ENCODE measurements around the gene MACROH2A2. TPM values are rescaled to one million over a fixed set of nuclear protein-coding genes. Genes with fewer than 3 reads are reported as not detected.

MACROH2A2 gene
- total RNA-seq, 4 donors from 2014 or later: 6.2 to 17.8 (median 15.4) TPM

- no peak for TF ChIP-seq POLR2A (IDR thresholded peaks at IDR 0.05; ENCODE audit: low read depth)
- no peak for TF ChIP-seq EP300 (IDR thresholded peaks at IDR 0.05)
- no peak for TF ChIP-seq POLR2AphosphoS5 (IDR thresholded peaks at IDR 0.05)
- no peak for TF ChIP-seq CTCF (IDR thresholded peaks at IDR 0.05)
- Histone ChIP-seq H3K36me3 (peaks cover 9 to 20% (median 17%) of the 10 kb centered on the region in 4 donors), H3K9me3 (no peaks in the 10 kb centered on the region), H3K27ac (replicated peaks in 1 of 4) (no peak overlapping the region), H3K27me3 (no peaks in the 10 kb centered on the region), H3K4me1 (peaks cover 2 to 4% (median 3%) of the 10 kb centered on the region in 4 donors), H3K4me3 (no peak overlapping the region)
- intact Hi-C loops (cut with DNase I): no loop called here
- 95% methylated on average over 12 of the region's 14 CpGs for whole genome bisulfite sequencing
- DNase-seq (ENCODE audit: extremely low spot score): no peak
These were observed 85.6 kb downstream of the MACROH2A2 start for GRCh38 chr10:70137927-70138883.

GRCh38 chr10:70139151-70139996 is 86.7 kb downstream of the MACROH2A2 start:
- no peak for TF ChIP-seq CTCF (IDR thresholded peaks at IDR 0.05)
- TF ChIP-seq POLR2A (IDR thresholded peaks at IDR 0.05; ENCODE audit: low read depth): no peak
- no peak for TF ChIP-seq POLR2AphosphoS5 (IDR thresholded peaks at IDR 0.05)
- TF ChIP-seq EP300 (IDR thresholded peaks at IDR 0.05): no peak

GRCh38 chr10:70139997-70140250 is 87.3 kb downstream of the MACROH2A2 start:
- 92% methylated on average over 6 of the region's 6 CpGs for WGBS
- no peaks in the 10 kb centered on the region for H3K9me3 ChIP-seq
- peaks cover 7 to 15% (median 10%) of the 10 kb centered on the region in 4 donors for H3K4me1 ChIP-seq
- peaks cover 9 to 20% (median 17%) of the 10 kb centered on the region in 4 donors for H3K36me3 ChIP-seq
- no peak overlapping the region for H3K27ac ChIP-seq (replicated peaks in 1 of 4)
- TF ChIP-seq EP300 (IDR thresholded peaks at IDR 0.05) (no peak), POLR2A (IDR thresholded peaks at IDR 0.05; ENCODE audit: low read depth) (no peak), CTCF (IDR thresholded peaks at IDR 0.05) (no peak), POLR2AphosphoS5 (IDR thresholded peaks at IDR 0.05) (no peak)
- intact Hi-C loops (cut with DNase I): no loop called here
- no peak overlapping the region for H3K4me3 ChIP-seq
- no peak for DNase-seq (ENCODE audit: extremely low spot score)
- H3K27me3 ChIP-seq: no peaks in the 10 kb centered on the region

More at GRCh38 chr10:70139151-70139996, 86.7 kb downstream of the MACROH2A2 start:
- H3K36me3 ChIP-seq: peaks cover 9 to 20% (median 17%) of the 10 kb centered on the region in 4 donors
- no peak for DNase-seq (ENCODE audit: extremely low spot score)
- H3K9me3 ChIP-seq: no peaks in the 10 kb centered on the region
- 97% methylated on average over 8 of the region's 11 CpGs for WGBS
- peaks cover 1 to 9% (median 5%) of the 10 kb centered on the region in 4 donors for H3K4me1 ChIP-seq
- H3K27ac ChIP-seq (replicated peaks in 1 of 4): no peak overlapping the region
- H3K4me3 ChIP-seq: no peak overlapping the region
- intact Hi-C loops (cut with DNase I): no loop called here
- no peaks in the 10 kb centered on the region for H3K27me3 ChIP-seq

- Histone ChIP-seq H3K4me3 (no peak overlapping the region), H3K4me1 (peaks cover 10 to 19% (median 14%) of the 10 kb centered on the region in 4 donors), H3K27me3 (no peaks in the 10 kb centered on the region), H3K27ac (replicated peaks in 1 of 4) (no peak overlapping the region), H3K36me3 (peaks cover 9 to 20% (median 17%) of the 10 kb centered on the region in 4 donors), H3K9me3 (no peaks in the 10 kb centered on the region)
- intact Hi-C loops (cut with DNase I): no loop called here
- WGBS: 91% methylated on average over 5 of the region's 5 CpGs
- DNase-seq (ENCODE audit: extremely low spot score): no peak
- TF ChIP-seq CTCF (IDR thresholded peaks at IDR 0.05) (no peak), POLR2A (IDR thresholded peaks at IDR 0.05; ENCODE audit: low read depth) (no peak), EP300 (IDR thresholded peaks at IDR 0.05) (no peak), POLR2AphosphoS5 (IDR thresholded peaks at IDR 0.05) (no peak)
These were observed 87.7 kb downstream of the MACROH2A2 start for GRCh38 chr10:70140297-70140696.

All from esophagus muscularis mucosa (tissue), 4 donors.